ENCODE results near the gene IL1RL1. TPM values are rescaled to one million over a fixed set of nuclear protein-coding genes. Genes with fewer than 3 reads are reported as not detected.

IL1RL1 gene
- total RNA-seq, 2 donors from 2014 or later, result 1.3 to 3.4 TPM

DNA sequence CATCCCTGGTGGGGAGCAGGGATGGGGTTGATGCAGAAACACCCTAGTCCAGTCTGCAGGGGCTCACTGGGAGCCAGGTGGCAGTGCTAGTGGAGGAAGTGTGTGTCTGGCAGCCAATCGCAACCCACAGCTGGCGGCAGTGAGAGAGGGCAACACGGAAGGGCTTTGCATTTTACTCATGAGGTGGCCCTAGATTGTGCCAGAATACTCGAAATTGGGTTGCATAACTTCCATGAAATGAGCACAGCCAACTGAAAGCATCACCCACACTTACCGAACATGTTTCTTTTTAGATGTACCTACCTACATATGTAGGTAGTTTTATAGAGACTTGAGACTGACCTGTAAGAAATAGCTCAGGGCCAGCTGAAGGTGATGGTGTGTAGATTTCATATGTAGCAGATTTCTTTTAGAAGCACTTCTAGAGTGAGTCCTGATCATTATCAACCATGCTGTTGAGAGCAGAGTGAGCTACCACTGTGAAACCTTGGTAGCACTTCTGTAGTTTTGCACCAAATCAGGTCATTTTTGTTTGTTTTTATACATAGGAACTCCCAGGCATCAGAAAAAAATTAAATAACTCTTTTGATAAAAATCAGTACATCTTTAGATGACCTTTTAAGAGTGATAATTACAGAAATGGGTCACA lies 57.2 kb downstream of the IL1RL1 start:
- 88% methylated on average over 5 of the region's 5 CpGs for WGBS
- TF ChIP-seq, protein P1, sequence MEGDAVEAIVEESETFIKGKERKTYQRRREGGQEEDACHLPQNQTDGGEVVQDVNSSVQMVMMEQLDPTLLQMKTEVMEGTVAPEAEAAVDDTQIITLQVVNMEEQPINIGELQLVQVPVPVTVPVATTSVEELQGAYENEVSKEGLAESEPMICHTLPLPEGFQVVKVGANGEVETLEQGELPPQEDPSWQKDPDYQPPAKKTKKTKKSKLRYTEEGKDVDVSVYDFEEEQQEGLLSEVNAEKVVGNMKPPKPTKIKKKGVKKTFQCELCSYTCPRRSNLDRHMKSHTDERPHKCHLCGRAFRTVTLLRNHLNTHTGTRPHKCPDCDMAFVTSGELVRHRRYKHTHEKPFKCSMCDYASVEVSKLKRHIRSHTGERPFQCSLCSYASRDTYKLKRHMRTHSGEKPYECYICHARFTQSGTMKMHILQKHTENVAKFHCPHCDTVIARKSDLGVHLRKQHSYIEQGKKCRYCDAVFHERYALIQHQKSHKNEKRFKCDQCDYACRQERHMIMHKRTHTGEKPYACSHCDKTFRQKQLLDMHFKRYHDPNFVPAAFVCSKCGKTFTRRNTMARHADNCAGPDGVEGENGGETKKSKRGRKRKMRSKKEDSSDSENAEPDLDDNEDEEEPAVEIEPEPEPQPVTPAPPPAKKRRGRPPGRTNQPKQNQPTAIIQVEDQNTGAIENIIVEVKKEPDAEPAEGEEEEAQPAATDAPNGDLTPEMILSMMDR (IDR thresholded peaks at IDR 0.05), result no peak
- TF ChIP-seq POLR2AphosphoS5 (IDR thresholded peaks at IDR 0.05), result no peak
- TF ChIP-seq POLR2A (IDR thresholded peaks at IDR 0.05), result no peak
- H3K9me3 ChIP-seq, result no peaks in the 10 kb centered on the region
- H3K36me3 ChIP-seq, result no peaks in the 10 kb centered on the region
- H3K27ac ChIP-seq, result no peak overlapping the region
- no peak overlapping the region for H3K4me3 ChIP-seq
- intact Hi-C loops (cut with DNase I), result no loop called here
- H3K27me3 ChIP-seq (replicated peaks; ENCODE audit: insufficient read depth), result no peaks in the 10 kb centered on the region
- no peak for DNase-seq (ENCODE audit: low spot score)
- no peaks in the 10 kb centered on the region for H3K4me1 ChIP-seq (replicated peaks)

DNA sequence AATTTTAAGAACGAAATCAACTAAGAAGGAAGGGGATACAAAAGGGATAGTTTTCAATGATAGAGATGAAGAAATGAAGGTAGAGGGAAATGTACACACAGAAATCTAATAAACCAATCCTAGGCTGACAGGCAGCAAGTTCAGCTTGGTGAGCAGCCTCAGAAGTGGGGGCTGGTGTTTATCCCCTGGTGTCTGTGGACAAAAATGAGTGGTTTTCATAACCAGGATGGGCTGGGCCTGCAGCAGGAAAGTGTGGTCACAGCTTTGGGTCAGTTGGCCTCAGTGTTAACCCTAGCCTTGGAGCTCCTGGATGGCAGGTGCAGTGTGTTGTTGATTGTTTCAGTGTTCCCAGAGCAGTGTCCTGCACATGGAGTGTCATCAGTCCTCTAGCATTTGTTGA lies 58.5 kb downstream of the IL1RL1 start:
- H3K4me1 ChIP-seq (replicated peaks), result no peaks in the 10 kb centered on the region
- H3K27me3 ChIP-seq (replicated peaks; ENCODE audit: insufficient read depth), result peaks cover 1% of the 10 kb centered on the region
- no peaks in the 10 kb centered on the region for H3K36me3 ChIP-seq
- WGBS, result 77% methylated on average over 1 of the region's 1 CpG
- TF ChIP-seq POLR2AphosphoS5 (IDR thresholded peaks at IDR 0.05), result no peak
- TF ChIP-seq, protein P1 (IDR thresholded peaks at IDR 0.05), result no peak
- TF ChIP-seq POLR2A (IDR thresholded peaks at IDR 0.05), result no peak
- no peaks in the 10 kb centered on the region for H3K9me3 ChIP-seq
- DNase-seq (ENCODE audit: low spot score), result no peak
- intact Hi-C loops (cut with DNase I), result no loop called here
- H3K4me3 ChIP-seq, result no peak overlapping the region
- no peak overlapping the region for H3K27ac ChIP-seq

DNA sequence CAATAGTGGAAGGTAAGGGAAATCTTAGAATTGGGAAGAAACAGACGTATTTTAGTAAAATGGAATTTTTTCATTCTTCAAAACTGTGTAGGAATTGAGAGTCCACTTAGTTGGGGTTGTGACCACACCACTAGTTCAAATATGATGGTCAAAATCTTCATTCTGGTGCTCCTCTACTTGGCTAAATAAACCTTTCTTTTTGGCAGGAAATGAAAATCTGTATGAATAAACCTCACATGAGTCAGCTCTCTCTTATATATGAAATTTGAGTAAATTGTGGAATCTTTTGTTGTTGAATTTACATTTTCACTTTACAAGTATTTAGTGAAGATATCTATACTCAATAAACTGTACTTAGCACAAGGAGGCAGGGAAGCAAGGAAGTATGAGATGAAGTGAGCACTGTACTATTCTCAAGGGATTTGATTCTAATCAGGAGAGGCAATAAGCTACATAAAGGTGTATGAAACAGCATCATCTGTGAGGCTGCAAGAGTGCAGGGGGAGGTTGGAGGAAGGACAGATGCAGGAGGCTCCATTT lies 64.8 kb downstream of the IL1RL1 start:
- TF ChIP-seq, protein P1 (IDR thresholded peaks at IDR 0.05), result no peak
- TF ChIP-seq POLR2A (IDR thresholded peaks at IDR 0.05) (no peak), POLR2AphosphoS5 (IDR thresholded peaks at IDR 0.05) (no peak)
- Histone ChIP-seq H3K4me3 (no peak overlapping the region), H3K36me3 (no peaks in the 10 kb centered on the region), H3K27me3 (replicated peaks; ENCODE audit: insufficient read depth) (peaks cover 3% of the 10 kb centered on the region), H3K4me1 (replicated peaks) (no peaks in the 10 kb centered on the region), H3K9me3 (no peaks in the 10 kb centered on the region), H3K27ac (no peak overlapping the region)
- no peak for DNase-seq (ENCODE audit: low spot score)
- intact Hi-C loops (cut with DNase I), result no loop called here
- WGBS, result 59% methylated on average over 1 of the region's 1 CpG

DNA sequence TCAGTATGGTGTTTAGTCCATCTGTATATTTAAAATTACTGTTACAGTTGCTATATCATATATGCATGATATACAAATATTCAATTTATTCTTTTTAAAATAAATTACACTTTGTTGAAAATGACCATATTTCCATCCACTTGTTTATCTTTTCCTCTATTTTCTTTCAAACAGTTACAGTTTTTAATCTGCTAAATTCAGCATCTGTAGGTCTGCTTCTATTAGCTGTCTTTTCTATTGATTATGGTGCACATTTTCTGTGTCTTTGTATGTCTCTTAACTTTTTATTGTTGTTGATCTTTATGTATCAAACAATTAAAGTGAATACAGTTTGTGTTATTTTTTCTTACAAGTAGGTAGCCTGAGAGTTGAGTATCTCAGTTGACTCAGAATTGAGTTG lies 72.4 kb downstream of the IL1RL1 start:
- no peak for DNase-seq (ENCODE audit: low spot score)
- Histone ChIP-seq H3K27me3 (replicated peaks; ENCODE audit: insufficient read depth) (no peaks in the 10 kb centered on the region), H3K27ac (no peak overlapping the region), H3K9me3 (no peaks in the 10 kb centered on the region), H3K36me3 (no peaks in the 10 kb centered on the region), H3K4me3 (no peak overlapping the region), H3K4me1 (replicated peaks) (no peaks in the 10 kb centered on the region)
- TF ChIP-seq POLR2A (IDR thresholded peaks at IDR 0.05) (no peak), POLR2AphosphoS5 (IDR thresholded peaks at IDR 0.05) (no peak)
- TF ChIP-seq, protein P1 (IDR thresholded peaks at IDR 0.05), result no peak
- intact Hi-C loops (cut with DNase I), result no loop called here

DNA sequence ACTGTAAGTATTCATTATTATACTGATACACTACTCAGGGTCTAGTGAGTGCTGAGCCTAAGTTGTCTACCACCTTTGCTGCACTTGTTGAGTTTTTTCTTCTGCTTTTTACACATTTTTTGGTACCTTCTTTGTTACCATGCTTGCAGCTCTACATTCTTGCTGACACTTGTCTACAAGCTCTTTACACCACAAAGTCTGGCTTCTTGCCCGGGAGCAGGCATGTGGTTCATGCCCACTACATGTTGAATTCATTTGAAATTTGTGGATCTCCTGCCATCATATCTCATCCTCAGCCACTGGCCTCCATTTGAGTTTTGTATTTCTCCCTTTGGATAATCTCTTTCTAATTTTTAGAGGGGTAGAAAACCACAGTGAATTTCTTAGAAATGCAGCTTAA lies 74.2 kb downstream of the IL1RL1 start:
- Histone ChIP-seq H3K9me3 (no peaks in the 10 kb centered on the region), H3K36me3 (no peaks in the 10 kb centered on the region), H3K4me1 (replicated peaks) (no peaks in the 10 kb centered on the region), H3K27me3 (replicated peaks; ENCODE audit: insufficient read depth) (no peaks in the 10 kb centered on the region), H3K4me3 (no peak overlapping the region), H3K27ac (no peak overlapping the region)
- no peak for TF ChIP-seq POLR2AphosphoS5 (IDR thresholded peaks at IDR 0.05)
- TF ChIP-seq POLR2A (IDR thresholded peaks at IDR 0.05), result no peak
- TF ChIP-seq, protein P1 (IDR thresholded peaks at IDR 0.05), result no peak
- intact Hi-C loops (cut with DNase I), result no loop called here
- no peak for DNase-seq (ENCODE audit: low spot score)
- WGBS, result 48% methylated on average over 1 of the region's 1 CpG
